K562 (cell line): ENCODE results near the gene CCDC186.

ENCODE experiments used
- MLLT1 ChIP-seq, 2 experiments: fragments of 450-650 bp; IDR thresholded peaks; 2 replicates each; pipeline ENCODE4 v1.6.1; 2016
- POU5F1 ChIP-seq: fragments of 150-350 bp; IDR thresholded peaks from 2 replicates; pipeline ENCODE4 v1.6.1; 2014; ENCODE audit warnings: borderline replicate concordance, low read length, low read depth, mild to moderate bottlenecking; ENCODE audit not compliant: partially characterized antibody
- ZNF655 ChIP-seq: fragments of 250-450 bp; sonication (Bioruptor Pico); IDR thresholded peaks from 2 replicates; pipeline ENCODE4 v1.5.0; 2021

- no peak for TF ChIP-seq MLLT1 (IDR thresholded peaks at IDR 0.05)
- TF ChIP-seq ZNF655 (CRISPR knock-in tag), result no peak
- no peak for TF ChIP-seq POU5F1
Measured at GRCh38 chr10:114199239-114199638, 25.2 kb upstream of the CCDC186 start.
